DMS 273 (cell line): ENCODE data around the gene RAB11A.

Source experiments
- DNase-seq: peaks from one replicate; lab custom pipeline; 2025; ENCODE audit not compliant: unreplicated experiment; lab: John Stamatoyannopoulos, UW

RAB11A gene

GRCh38 chr15:65935391-65935790, 66.1 kb downstream of the RAB11A start:
- no peak for DNase-seq

- no peak for DNase-seq
Measured at GRCh38 chr15:65936282-65936681, 67.0 kb downstream of the RAB11A start.

- no peak for DNase-seq
Measured at GRCh38 chr15:65937054-65937453, 67.8 kb downstream of the RAB11A start.

GRCh38 chr15:65937476-65937875, 68.2 kb downstream of the RAB11A start:
- no peak for DNase-seq

GRCh38 chr15:65938604-65939003, 69.3 kb downstream of the RAB11A start:
- no peak for DNase-seq

GRCh38 chr15:65939901-65940617, 70.8 kb downstream of the RAB11A start:
- no peak for DNase-seq

GRCh38 chr15:65940618-65940909, 71.3 kb downstream of the RAB11A start:
- DNase-seq = no peak
